Measurements from ENCODE around the gene FTL. TPM values are rescaled to one million over a fixed set of nuclear protein-coding genes. Genes with fewer than 3 reads are reported as not detected.
A peak's percentile ranks its signal among the peaks of the same experiment; 100 is the strongest.

The FTL gene
- total RNA-seq, 1 donor from 2014 or later: 4,380 TPM

- H3K4me1 ChIP-seq: peaks cover 46% of the 10 kb centered on the region
- no peaks in the 10 kb centered on the region for H3K27me3 ChIP-seq
- no peak for DNase-seq (ENCODE audit: extremely low spot score in 2 of 2)
- intact Hi-C loops (cut with DNase I): loop anchor here (10.0 kb wide), 1 partner anchor 154 kb away; no protein-coding TSS in a partner anchor
- no peak overlapping the region for H3K4me3 ChIP-seq
- H3K36me3 ChIP-seq: peaks cover 0 to 21% of the 10 kb centered on the region in 2 donors
- H3K27ac ChIP-seq: peak overlapping the region; percentile 99
- H3K9me3 ChIP-seq: no peaks in the 10 kb centered on the region
- no peak for TF ChIP-seq POLR2AphosphoS5 (IDR thresholded peaks at IDR 0.05; ENCODE audit: insufficient read depth in 1 of 2, low read depth in 1 of 2)
- no peak for TF ChIP-seq CTCF (IDR thresholded peaks at IDR 0.05)
- TF ChIP-seq POLR2A (IDR thresholded peaks at IDR 0.05): no peak
Observed at GRCh38 chr19:48991011-48991609, 26.0 kb downstream of the FTL start.

GRCh38 chr19:48991873-48992580, 26.9 kb downstream of the FTL start:
- H3K27ac ChIP-seq: peak overlapping the region; percentile 99
- intact Hi-C loops (cut with DNase I): loop anchor here (10.0 kb wide), 1 partner anchor 153 kb away; no protein-coding TSS in a partner anchor
- peaks cover 0 to 15% of the 10 kb centered on the region in 2 donors for H3K36me3 ChIP-seq
- no peak for DNase-seq (ENCODE audit: extremely low spot score in 2 of 2)
- TF ChIP-seq POLR2AphosphoS5 (IDR thresholded peaks at IDR 0.05; ENCODE audit: insufficient read depth in 1 of 2, low read depth in 1 of 2): peak in 1 of 2 donors; percentile 40
- no peak for TF ChIP-seq CTCF (IDR thresholded peaks at IDR 0.05)
- peak in 1 of 2 donors; percentile 30 for TF ChIP-seq POLR2A (IDR thresholded peaks at IDR 0.05)
- H3K9me3 ChIP-seq: no peaks in the 10 kb centered on the region
- no peaks in the 10 kb centered on the region for H3K27me3 ChIP-seq
- peak overlapping the region; percentile 90 to 98 for H3K4me3 ChIP-seq
- H3K4me1 ChIP-seq: peaks cover 46% of the 10 kb centered on the region

- H3K9me3 ChIP-seq: no peaks in the 10 kb centered on the region
- H3K27me3 ChIP-seq: no peaks in the 10 kb centered on the region
- peak overlapping the region; percentile 99 for H3K27ac ChIP-seq
- H3K36me3 ChIP-seq: peaks cover 0 to 13% of the 10 kb centered on the region in 2 donors
- TF ChIP-seq CTCF (IDR thresholded peaks at IDR 0.05) (no peak), POLR2A (IDR thresholded peaks at IDR 0.05) (no peak), POLR2AphosphoS5 (IDR thresholded peaks at IDR 0.05; ENCODE audit: insufficient read depth in 1 of 2, low read depth in 1 of 2) (no peak)
- intact Hi-C loops (cut with DNase I): loop anchor here (10.0 kb wide), 1 partner anchor 152 kb away; no protein-coding TSS in a partner anchor
- no peak for DNase-seq (ENCODE audit: extremely low spot score in 2 of 2)
- peak overlapping the region; percentile 90 to 98 for H3K4me3 ChIP-seq
- peaks cover 46% of the 10 kb centered on the region for H3K4me1 ChIP-seq
Observed at GRCh38 chr19:48992581-48993174, 27.6 kb downstream of the FTL start.

- Histone ChIP-seq H3K36me3 (peaks cover 0 to 13% of the 10 kb centered on the region in 2 donors), H3K27me3 (no peaks in the 10 kb centered on the region), H3K9me3 (no peaks in the 10 kb centered on the region), H3K4me3 (peak within 1 kb of the TSS; percentile 90 to 98), H3K4me1 (peaks cover 46% of the 10 kb centered on the region), H3K27ac (peak within 1 kb of the TSS; percentile 99)
- DNase-seq (ENCODE audit: extremely low spot score in 2 of 2): peak; percentile 99
- peak; percentile 86 to 98 (median 86) for TF ChIP-seq CTCF (IDR thresholded peaks at IDR 0.05)
- TF ChIP-seq POLR2A (IDR thresholded peaks at IDR 0.05): peak; percentile 72 to 75
- peak; percentile 95 to 98 for TF ChIP-seq POLR2AphosphoS5 (IDR thresholded peaks at IDR 0.05; ENCODE audit: insufficient read depth in 1 of 2, low read depth in 1 of 2)
- intact Hi-C loops (cut with DNase I): loop anchor here (10.0 kb wide), 1 partner anchor 151 kb away; no protein-coding TSS in a partner anchor
Observed at GRCh38 chr19:48993175-48994034, 28.3 kb downstream of the FTL start, which contains the start of the genes GYS1 and RUVBL2. Gene GYS1, minus strand, starts transcription at chr19:48993309. Its CDS starts 197 bp downstream, at chr19:48993112. Gene RUVBL2, plus strand, starts transcription at chr19:48993887. Its CDS starts 25 bp downstream, at chr19:48993912.

Data from vagina (tissue), 2 donors.